ENCODE results near the gene ZNF80. TPM values are rescaled to one million over a fixed set of nuclear protein-coding genes. Genes with fewer than 3 reads are reported as not detected.
A peak's percentile ranks its signal among the peaks of the same experiment; 100 is the strongest.

ZNF80 gene
- total and polyA plus RNA-seq, 2 of the 8 experiments (the other 6 are each of a cell fraction or from before 2014, with no cell fraction given), result not detected

DNA sequence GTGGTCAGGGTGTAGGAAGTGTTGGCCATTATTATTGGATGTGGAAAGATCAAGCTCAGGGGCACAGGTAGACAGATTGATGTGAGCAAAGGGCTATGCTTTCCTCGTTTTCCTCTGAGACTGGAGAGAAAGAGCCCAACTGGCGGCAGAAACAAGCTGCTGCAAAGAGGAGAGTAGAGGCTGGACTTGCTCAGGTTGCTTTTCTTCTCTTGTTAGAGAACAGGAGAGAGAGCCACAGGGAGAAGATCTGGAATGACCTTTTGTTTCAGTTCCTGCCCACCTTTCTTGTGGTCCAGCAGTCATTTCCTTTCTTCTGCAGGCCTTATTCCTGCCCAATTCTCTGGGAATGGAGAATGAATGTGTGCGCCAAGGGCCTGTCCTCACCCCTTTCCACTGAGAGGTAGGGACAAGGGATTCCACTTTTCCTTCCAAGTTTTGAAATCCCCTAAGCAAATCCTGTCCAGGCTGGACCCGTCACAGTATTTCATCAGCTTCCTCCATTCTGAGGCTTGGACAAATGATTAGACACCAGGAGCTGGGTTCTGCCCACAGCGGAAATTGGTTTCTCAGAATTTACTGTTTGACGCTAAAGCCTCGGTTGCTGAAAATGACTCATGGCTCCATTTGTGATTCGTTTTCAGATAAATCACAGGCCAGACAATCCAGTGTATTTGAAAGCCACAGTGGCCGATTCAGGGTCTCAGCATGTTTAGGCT lies 16.1 kb downstream of the ZNF80 start:
- Histone ChIP-seq H3K4me1 (replicated peaks in 1 of 4; ENCODE audit: control insufficient read depth in 3 of 4, insufficient read depth in 4 of 4, low read length in 3 of 4) (peaks cover 0 to 4% (median under 1%) of the 10 kb centered on the region in 4 experiments; a peak in 1 of 7 replicates), H3K36me3 (ENCODE audit: control insufficient read depth in 2 of 4, insufficient read depth in 4 of 4, low read length in 3 of 4) (peaks cover 0 to 3% (median 0%) of the 10 kb centered on the region in 4 experiments; a peak in 1 of 8 replicates), H3K18ac (ENCODE audit: extremely low read depth, low read length) (no peak overlapping the region), H2BK12ac (ENCODE audit: low read depth, low read length) (no peak overlapping the region), H3K27ac (ENCODE audit: low read depth, low read length) (no peak overlapping the region), H3K23ac (ENCODE audit: insufficient read length) (no peak overlapping the region), H3K27me3 (replicated peaks in 1 of 4; ENCODE audit: control insufficient read depth in 3 of 4, extremely low read depth in 1 of 4, insufficient read depth in 3 of 4, low read length in 3 of 4) (peaks cover 0 to 1% (median 0%) of the 10 kb centered on the region in 4 experiments; a peak in 2 of 7 replicates), H3K23me2 (ENCODE audit: low read depth, low read length) (no peaks in the 10 kb centered on the region), H2BK120ac (replicated peaks; ENCODE audit: low read depth, low read length) (no peak overlapping the region), H3K4ac (replicated peaks; ENCODE audit: insufficient read length, low read depth, low read length) (no peak overlapping the region), H3K14ac (ENCODE audit: insufficient read length) (no peak overlapping the region), H3K56ac (replicated peaks; ENCODE audit: insufficient read length, low read depth, low read length) (no peak overlapping the region), H2AK5ac (ENCODE audit: low read depth, low read length) (no peak overlapping the region; the same call in 1 of the 2 replicates), H2BK20ac (ENCODE audit: low read length) (no peak overlapping the region), H2BK5ac (ENCODE audit: low read depth, low read length) (no peak overlapping the region), H3K9ac (replicated peaks in 1 of 4; ENCODE audit: extremely low read depth in 1 of 4, low read depth in 3 of 4, low read length in 3 of 4) (no peak overlapping the region), H4K8ac (ENCODE audit: extremely low read depth, insufficient read depth, low read length) (no peak overlapping the region), H3K79me1 (ENCODE audit: low read depth, low read length) (no peaks in the 10 kb centered on the region; the same call in 1 of the 2 replicates), H3K9me3 (ENCODE audit: insufficient read depth in 2 of 2, low read depth in 1 of 2, low read length in 1 of 2) (peaks cover 14 to 17% of the 10 kb centered on the region in 2 experiments; a peak in 3 of 4 replicates), H2AFZ (ENCODE audit: low read length) (0 out of 2 replicates have a peak overlapping the region, but pooled peaks have one; percentile 25), H2BK15ac (ENCODE audit: low read length) (no peak overlapping the region), H4K20me1 (replicated peaks in 1 of 2; ENCODE audit: control insufficient read depth in 1 of 2, insufficient read depth in 2 of 2, low read length in 2 of 2) (no peaks in the 10 kb centered on the region), H3K79me2 (ENCODE audit: control insufficient read depth in 1 of 2, insufficient read depth in 2 of 2, low read length in 2 of 2) (no peaks in the 10 kb centered on the region), H3K4me2 (ENCODE audit: insufficient read depth in 1 of 2, low read depth in 2 of 2, low read length in 2 of 2) (no peak overlapping the region), H4K91ac (replicated peaks; ENCODE audit: insufficient read length, low read length) (no peak overlapping the region), H4K5ac (ENCODE audit: insufficient read length, low read depth, low read length) (no peak overlapping the region), H3K4me3 (ENCODE audit: extremely low read depth in 1 of 4, insufficient read depth in 2 of 4, low read depth in 3 of 4, low read length in 4 of 4) (no peak overlapping the region)
- 92% methylated on average over 9 of the region's 9 CpGs; no CpG with 5 or more reads in 1 of the 2 experiments for WGBS, 2 experiments (ENCODE audit: extremely low coverage in 1 of 2, insufficient coverage in 1 of 2, insufficient read length in 1 of 2, insufficient replicate concordance in 2 of 2, low coverage in 1 of 2, low lambda C conversion rate in 2 of 2, missing lambda C conversion rate in 1 of 2)
- DNase-seq (ENCODE audit: low read depth in 1 of 2, low spot score in 2 of 2) (no peak), FAIRE-seq (no peak)
- POLR2A ChIA-PET (ENCODE audit: partially characterized antibody), result no interaction called here
- CTCF ChIA-PET (ENCODE audit: partially characterized antibody), result interaction anchor here (1.2 to 1.6 kb wide), 2 partner anchors 13 to 49 kb away, joined by 3 read pairs; no protein-coding TSS in a partner anchor
